Activated T-helper 1 cell treated with anti-CD3 and anti-CD28 coated beads, Interleukin-12 subunit alpha, Interleukin-12 subunit beta, Interleukin-2, Interleukin-4 antibody, amounts not matched to agents 30 ng/mL and 10 ng/mL and 1 ng/mL, durations not matched to agents 14 hours and 24 hours and 36 hours (primary cell): Measurements from ENCODE around the gene RNF169. TPM values are rescaled to one million over a fixed set of nuclear protein-coding genes. Genes with fewer than 3 reads are reported as not detected.
"Not testable (repeated sequence)": the region's sequence is repeated elsewhere in the genome, so short reads cannot be mapped to it uniquely, and the experiment has no call there.

ENCODE experiments used
- DNase-seq: peaks from one replicate; pipeline ENCODE4 v3.0.0; 2021; ENCODE audit warnings: low spot score
- H3K27ac Mint-ChIP-seq: one replicate; pipeline ENCODE4 v1.8.0; 2021; ENCODE audit warnings: mild to moderate bottlenecking, mixed read lengths
- H3K27me3 Mint-ChIP-seq: one replicate; pipeline ENCODE4 v1.8.0; 2022; ENCODE audit warnings: mild to moderate bottlenecking, moderate library complexity, mixed read lengths; ENCODE audit not compliant: insufficient read depth
- H3K36me3 Mint-ChIP-seq: one replicate; pipeline ENCODE4 v1.8.0; 2021; ENCODE audit warnings: low read depth, mixed read lengths
- H3K4me1 Mint-ChIP-seq: one replicate; pipeline ENCODE4 v1.8.0; 2021; ENCODE audit warnings: low read depth, mixed read lengths
- H3K4me3 Mint-ChIP-seq: one replicate; pipeline ENCODE4 v1.8.0; 2021; ENCODE audit warnings: mild to moderate bottlenecking, moderate library complexity, mixed read lengths
- H3K9me3 Mint-ChIP-seq: one replicate; pipeline ENCODE4 v1.8.0; 2021; ENCODE audit warnings: mixed read lengths
- intact Hi-C: fragments of 100-400 bp; cut with micrococcal nuclease; formaldehyde crosslinking; loops from one replicate; pipeline ENCODE4 v1.15.1; 2024
- total RNA-seq: library from RNA; stranded (reverse); gene quantifications from 2 replicates; pipeline ENCODE4 v1.2.3, GENCODE V29; 2022

Gene RNF169
- total RNA-seq, 1 donor from 2014 or later, result 14.8 TPM

GRCh38 chr11:74755395-74755995 is 6.8 kb downstream of the RNF169 start:
- DNase-seq, result no peak
- Mint-ChIP-seq H3K4me3 (no peak overlapping the region), H3K9me3 (peaks cover 6% of the 10 kb centered on the region), H3K27me3 (no peaks in the 10 kb centered on the region), H3K27ac (no peak overlapping the region), H3K4me1 (peaks cover 20% of the 10 kb centered on the region), H3K36me3 (peaks cover 8% of the 10 kb centered on the region)
- intact Hi-C loops, result no loop called here

GRCh38 chr11:74756571-74756970 is 7.9 kb downstream of the RNF169 start:
- no peak overlapping the region for H3K4me3 Mint-ChIP-seq
- peaks cover 14% of the 10 kb centered on the region for H3K4me1 Mint-ChIP-seq
- H3K27ac Mint-ChIP-seq, result no peak overlapping the region
- intact Hi-C loops, result no loop called here
- DNase-seq, result no peak
- H3K27me3 Mint-ChIP-seq, result no peaks in the 10 kb centered on the region
- H3K36me3 Mint-ChIP-seq, result peaks cover 8% of the 10 kb centered on the region
- H3K9me3 Mint-ChIP-seq, result peaks cover 6% of the 10 kb centered on the region

DNA sequence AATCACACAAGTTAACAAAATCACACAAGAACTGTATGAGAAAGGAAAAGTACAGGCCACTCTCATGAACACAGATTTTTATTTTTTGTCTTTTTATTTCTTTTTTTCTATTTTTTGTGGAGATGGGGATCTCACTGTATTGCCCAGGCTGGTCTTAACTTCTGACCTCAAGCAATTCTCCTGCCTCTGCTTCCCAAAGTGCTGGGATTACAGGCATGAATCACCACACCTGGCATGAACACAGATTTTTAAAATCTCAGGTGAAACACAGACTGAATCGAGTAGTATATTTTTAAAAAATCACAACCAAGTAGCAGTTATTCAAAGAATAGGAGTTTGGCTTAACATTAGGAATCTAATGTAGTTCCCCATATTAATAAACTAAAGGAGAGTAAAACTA is 18.3 kb downstream of the RNF169 start:
- intact Hi-C loops, result no loop called here

DNA sequence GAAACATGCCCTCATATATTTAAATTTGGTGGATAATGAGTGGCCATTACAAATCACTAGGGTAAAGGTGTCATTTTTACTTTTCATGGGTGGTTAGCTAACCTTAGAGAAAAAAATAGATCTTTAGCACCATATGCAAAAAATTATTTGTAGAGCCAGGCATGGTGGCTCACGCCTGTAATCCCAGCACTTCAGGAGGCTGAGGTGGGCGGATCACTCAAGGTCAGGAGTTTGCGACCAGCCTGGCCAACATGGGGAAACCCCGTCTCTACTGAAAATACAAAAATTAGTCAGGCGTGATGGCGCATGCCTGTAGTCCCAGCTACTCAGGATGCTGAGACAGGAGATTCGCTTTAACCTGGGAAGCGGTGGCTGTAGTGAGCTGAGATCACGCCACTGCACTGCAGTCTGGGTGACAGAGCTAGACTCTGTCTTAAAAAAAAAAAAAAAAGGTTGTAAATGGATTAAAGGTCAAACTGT is 19.6 kb downstream of the RNF169 start:
- Mint-ChIP-seq H3K36me3 (peaks cover 14% of the 10 kb centered on the region), H3K4me1 (peaks cover 34% of the 10 kb centered on the region), H3K27ac (peak overlapping the region; percentile 34), H3K9me3 (peaks cover 12% of the 10 kb centered on the region)
- not testable (repeated sequence) for DNase-seq, H3K27me3 Mint-ChIP-seq, H3K4me3 Mint-ChIP-seq
- intact Hi-C loops, result loop anchor here (2.0 kb wide), 1 partner anchor 19 kb away; the partner anchor contains the start of gene RNF169

More for the DNA sequence above, 18.3 kb downstream of the RNF169 start:
- peaks cover 19% of the 10 kb centered on the region for H3K9me3 Mint-ChIP-seq
- H3K4me1 Mint-ChIP-seq, result peaks cover 38% of the 10 kb centered on the region
- H3K4me3 Mint-ChIP-seq, result no peak overlapping the region
- no peak for DNase-seq
- H3K27me3 Mint-ChIP-seq, result no peaks in the 10 kb centered on the region
- H3K36me3 Mint-ChIP-seq, result peaks cover 26% of the 10 kb centered on the region
- no peak overlapping the region for H3K27ac Mint-ChIP-seq

- Mint-ChIP-seq H3K4me1 (peaks cover 26% of the 10 kb centered on the region), H3K27ac (no peak overlapping the region), H3K4me3 (no peak overlapping the region), H3K36me3 (peaks cover 7% of the 10 kb centered on the region), H3K27me3 (no peaks in the 10 kb centered on the region), H3K9me3 (peaks cover 4% of the 10 kb centered on the region)
- intact Hi-C loops, result loop anchor here (2.0 kb wide), 1 partner anchor 20 kb away; the partner anchor contains the start of gene RNF169
- no peak for DNase-seq
These were observed 20.5 kb downstream of the RNF169 start for GRCh38 chr11:74769055-74769707.

- no peak overlapping the region for H3K27ac Mint-ChIP-seq
- peaks cover 26% of the 10 kb centered on the region for H3K4me1 Mint-ChIP-seq
- H3K9me3 Mint-ChIP-seq, result peaks cover 4% of the 10 kb centered on the region
- intact Hi-C loops, result no loop called here
- peaks cover 7% of the 10 kb centered on the region for H3K36me3 Mint-ChIP-seq
- no peaks in the 10 kb centered on the region for H3K27me3 Mint-ChIP-seq
- DNase-seq, result no peak
- H3K4me3 Mint-ChIP-seq, result no peak overlapping the region
These were observed 21.8 kb downstream of the RNF169 start for GRCh38 chr11:74770456-74770855.

- Mint-ChIP-seq H3K27ac (no peak overlapping the region), H3K27me3 (no peaks in the 10 kb centered on the region), H3K36me3 (peaks cover 5% of the 10 kb centered on the region), H3K9me3 (peaks cover 2% of the 10 kb centered on the region), H3K4me1 (peaks cover 26% of the 10 kb centered on the region), H3K4me3 (no peak overlapping the region)
- intact Hi-C loops, result no loop called here
- no peak for DNase-seq
These were observed 22.5 kb downstream of the RNF169 start for GRCh38 chr11:74771139-74771538.

DNA sequence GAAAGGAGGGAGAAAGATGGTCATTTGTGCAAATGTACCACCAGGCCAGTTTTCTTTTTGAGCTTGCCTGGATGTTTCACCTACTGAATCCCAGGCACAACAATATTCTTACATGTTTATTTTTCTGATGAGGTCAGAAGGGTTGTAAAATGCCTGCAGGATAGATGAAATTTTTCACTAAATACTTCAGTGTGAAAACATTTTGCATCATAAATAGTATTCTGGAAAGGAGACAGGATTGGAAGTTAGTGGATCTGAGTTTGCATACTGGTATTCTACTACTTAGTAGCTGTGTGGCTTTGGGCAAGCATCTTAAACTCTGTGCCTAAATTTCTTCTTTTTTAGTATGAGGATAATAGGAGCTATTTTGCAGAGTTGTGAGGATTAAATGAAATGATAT is 24.8 kb downstream of the RNF169 start:
- H3K9me3 Mint-ChIP-seq, result no peaks in the 10 kb centered on the region
- H3K4me1 Mint-ChIP-seq, result peaks cover 18% of the 10 kb centered on the region
- H3K4me3 Mint-ChIP-seq, result no peak overlapping the region
- no peak for DNase-seq
- H3K36me3 Mint-ChIP-seq, result peaks cover 7% of the 10 kb centered on the region
- no peak overlapping the region for H3K27ac Mint-ChIP-seq
- intact Hi-C loops, result no loop called here
- H3K27me3 Mint-ChIP-seq, result no peaks in the 10 kb centered on the region

- no peaks in the 10 kb centered on the region for H3K9me3 Mint-ChIP-seq
- H3K4me3 Mint-ChIP-seq, result no peak overlapping the region
- peaks cover 7% of the 10 kb centered on the region for H3K36me3 Mint-ChIP-seq
- intact Hi-C loops, result no loop called here
- no peaks in the 10 kb centered on the region for H3K27me3 Mint-ChIP-seq
- no peak for DNase-seq
- H3K27ac Mint-ChIP-seq, result no peak overlapping the region
- peaks cover 4% of the 10 kb centered on the region for H3K4me1 Mint-ChIP-seq
These were observed 27.1 kb downstream of the RNF169 start for GRCh38 chr11:74775762-74776161.

GRCh38 chr11:74776546-74776945 is 27.9 kb downstream of the RNF169 start:
- H3K27me3 Mint-ChIP-seq, result no peaks in the 10 kb centered on the region
- H3K4me3 Mint-ChIP-seq, result no peak overlapping the region
- peaks cover 4% of the 10 kb centered on the region for H3K4me1 Mint-ChIP-seq
- no peak for DNase-seq
- H3K36me3 Mint-ChIP-seq, result peaks cover 7% of the 10 kb centered on the region
- intact Hi-C loops, result no loop called here
- H3K9me3 Mint-ChIP-seq, result no peaks in the 10 kb centered on the region
- H3K27ac Mint-ChIP-seq, result no peak overlapping the region

DNA sequence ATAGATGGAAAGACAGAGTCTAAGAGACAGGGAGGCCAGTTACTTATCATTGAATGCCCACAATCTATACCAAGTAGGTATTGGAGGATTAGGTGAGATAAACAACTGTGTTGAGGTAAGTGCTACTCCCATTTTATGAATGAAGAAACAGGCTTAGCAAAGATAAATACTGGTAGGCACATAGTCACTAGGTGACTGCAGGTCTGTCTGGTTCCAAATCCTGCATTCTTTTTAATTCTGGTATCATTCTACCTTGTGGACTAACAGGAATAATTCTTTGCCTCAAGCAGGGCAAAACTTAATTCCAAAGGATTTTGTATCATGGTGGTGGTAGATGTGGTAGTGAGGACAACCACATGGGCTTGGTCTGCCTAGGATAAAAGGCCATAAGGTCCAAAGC is 28.4 kb downstream of the RNF169 start:
- Mint-ChIP-seq H3K9me3 (no peaks in the 10 kb centered on the region), H3K4me1 (peaks cover 4% of the 10 kb centered on the region), H3K36me3 (peaks cover 7% of the 10 kb centered on the region), H3K27ac (no peak overlapping the region), H3K4me3 (no peak overlapping the region), H3K27me3 (no peaks in the 10 kb centered on the region)
- no peak for DNase-seq
- intact Hi-C loops, result no loop called here

DNA sequence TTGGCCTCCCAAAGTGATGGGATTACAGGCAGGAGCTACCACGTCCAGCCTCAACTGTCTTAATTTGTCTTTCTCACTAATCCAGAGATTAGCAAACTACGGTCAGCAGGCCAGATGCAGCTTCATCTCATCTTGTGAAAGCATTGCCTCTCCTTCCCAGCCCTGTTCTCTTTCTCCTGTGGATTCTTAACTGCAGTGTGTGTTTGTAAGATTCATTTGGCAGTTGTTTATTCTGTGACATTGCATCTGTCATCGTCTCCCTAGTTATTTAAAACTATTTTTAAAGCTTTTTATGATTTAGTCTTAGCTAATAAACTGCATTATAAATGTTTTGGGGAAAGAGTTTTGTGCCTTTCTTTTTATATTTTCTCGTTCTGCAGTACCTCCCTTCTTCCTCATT is 29.2 kb downstream of the RNF169 start:
- Mint-ChIP-seq H3K4me1 (peaks cover 4% of the 10 kb centered on the region), H3K9me3 (no peaks in the 10 kb centered on the region), H3K27me3 (no peaks in the 10 kb centered on the region), H3K36me3 (peaks cover 7% of the 10 kb centered on the region), H3K27ac (no peak overlapping the region), H3K4me3 (no peak overlapping the region)
- DNase-seq, result no peak
- intact Hi-C loops, result no loop called here

- Mint-ChIP-seq H3K27ac (no peak overlapping the region), H3K36me3 (peaks cover 7% of the 10 kb centered on the region), H3K4me3 (no peak overlapping the region), H3K27me3 (no peaks in the 10 kb centered on the region), H3K9me3 (no peaks in the 10 kb centered on the region), H3K4me1 (peaks cover 4% of the 10 kb centered on the region)
- intact Hi-C loops, result no loop called here
- no peak for DNase-seq
These were observed 29.9 kb downstream of the RNF169 start for GRCh38 chr11:74778581-74778980.
